Measurements from ENCODE around the gene ANO6.

ANO6 gene

DNA sequence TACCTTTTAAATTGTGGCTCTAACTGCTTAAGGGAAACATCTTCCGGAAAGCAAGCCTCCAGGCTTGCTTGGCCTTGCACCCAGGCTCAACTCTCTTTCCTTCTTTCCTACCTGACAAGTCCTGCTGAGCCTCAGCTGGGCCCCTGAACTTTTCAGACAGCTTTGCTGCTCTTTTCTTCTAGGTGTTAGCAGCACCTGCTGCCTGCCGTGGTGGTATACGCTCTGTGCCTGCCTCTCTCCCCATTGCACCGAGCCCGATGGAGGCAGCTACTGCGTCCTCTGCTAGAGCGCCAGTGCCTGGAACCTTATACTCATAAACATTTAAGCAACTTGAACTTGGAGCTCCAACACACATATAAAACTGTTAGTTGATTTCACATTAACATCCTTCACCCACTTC, 195.7 kb downstream of the ANO6 start:
- no peak for DNase-seq

DNA sequence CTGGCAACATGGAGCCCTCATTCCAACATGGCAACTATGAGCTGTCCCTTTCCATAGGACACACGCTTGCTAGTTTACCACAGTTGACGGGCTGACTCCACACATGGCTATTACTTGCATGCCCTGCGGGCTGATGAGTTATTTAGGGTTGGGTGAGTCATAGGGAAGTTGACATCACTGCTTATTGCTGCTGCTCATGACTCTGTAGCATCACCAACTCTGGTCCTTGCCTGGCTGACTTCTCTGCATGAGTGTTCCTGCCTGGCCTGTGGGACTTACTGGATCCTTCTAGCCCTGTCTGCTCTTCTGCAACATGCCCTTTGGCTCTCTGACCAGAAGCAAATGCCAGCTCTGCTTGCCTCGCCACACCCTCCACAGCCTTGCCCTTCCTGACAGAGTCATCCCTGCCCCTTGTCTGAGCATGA, 199.5 kb downstream of the ANO6 start:
- no peak for DNase-seq

DNA sequence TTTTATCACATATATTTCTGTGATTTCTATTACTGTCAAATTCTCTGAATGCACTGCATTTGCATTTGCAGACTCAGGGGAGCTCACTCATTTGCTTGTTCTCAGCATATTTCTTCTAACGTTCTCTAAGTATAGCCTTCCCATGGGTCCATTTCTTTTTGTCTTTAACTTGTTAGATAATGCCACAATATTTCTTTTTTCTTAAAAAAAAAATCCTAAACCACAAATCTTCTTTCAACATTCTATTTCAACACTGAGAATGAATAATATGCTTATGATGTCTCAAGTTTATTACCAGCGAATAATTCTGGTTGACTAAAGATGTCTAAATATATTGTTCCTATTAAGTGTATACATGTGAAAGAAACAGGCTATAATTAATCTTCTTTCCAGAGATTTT, 200.2 kb downstream of the ANO6 start:
- no peak for DNase-seq

DNA sequence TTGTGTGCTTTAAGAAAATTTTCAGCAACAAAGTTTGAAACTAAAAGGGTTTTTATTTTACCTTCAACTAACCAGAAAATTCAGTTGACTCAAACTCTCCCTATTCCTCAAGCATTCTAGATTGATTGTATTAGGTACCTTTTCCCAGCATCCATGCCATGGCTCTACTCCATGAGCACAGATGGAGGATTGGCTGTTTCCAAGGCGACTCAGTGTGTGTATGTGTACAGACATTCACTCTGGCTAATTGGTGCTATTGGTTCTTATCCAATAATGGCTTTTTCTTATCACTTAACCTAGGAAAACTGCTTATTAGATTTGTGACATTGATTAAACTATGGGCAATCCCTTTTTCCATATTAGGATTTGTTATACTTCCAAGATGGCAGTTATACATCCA, 202.6 kb downstream of the ANO6 start:
- DNase-seq: no peak

DNA sequence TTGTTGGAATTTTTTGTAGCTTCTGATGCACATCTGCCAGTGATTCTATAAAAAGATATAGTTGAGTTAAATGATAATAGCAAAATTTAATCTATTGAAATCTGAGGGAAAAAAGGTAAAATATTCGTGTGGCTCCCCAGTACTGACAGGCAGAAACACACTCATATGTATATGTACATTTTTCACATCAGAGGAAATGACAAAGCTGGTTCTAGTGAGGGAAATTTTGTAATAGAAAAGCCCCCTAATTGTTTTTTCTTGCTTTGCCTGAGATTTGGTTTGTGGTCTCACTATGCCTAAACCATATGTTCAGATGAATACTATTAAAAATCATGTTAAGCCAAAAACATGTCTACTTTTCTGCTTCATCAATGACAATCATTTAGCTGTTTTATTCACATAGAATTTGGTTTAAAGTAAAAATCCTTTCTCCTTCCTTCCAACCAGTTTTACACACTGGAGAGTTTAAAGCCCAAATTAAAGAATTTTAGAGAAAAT, 203.5 kb downstream of the ANO6 start:
- DNase-seq: no peak

DNA sequence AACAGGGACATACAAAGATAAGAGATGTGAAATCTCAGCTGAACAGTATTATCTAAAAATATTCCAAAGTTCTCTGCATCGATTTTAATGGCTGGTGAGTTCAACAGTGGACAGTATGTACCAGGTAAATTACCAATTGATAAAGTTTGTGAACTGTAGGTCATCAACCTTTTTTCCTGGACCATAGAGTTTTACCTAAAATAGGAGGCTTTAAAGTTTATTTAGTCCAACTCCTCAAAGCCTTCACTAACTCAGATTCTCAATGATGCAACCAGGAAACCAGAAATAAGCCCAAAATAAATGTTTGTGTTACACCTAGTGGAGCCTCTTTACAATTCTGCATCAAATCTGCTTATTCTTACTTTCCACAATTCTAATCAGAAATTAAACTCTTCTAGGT, 205.8 kb downstream of the ANO6 start:
- DNase-seq: no peak

DNA sequence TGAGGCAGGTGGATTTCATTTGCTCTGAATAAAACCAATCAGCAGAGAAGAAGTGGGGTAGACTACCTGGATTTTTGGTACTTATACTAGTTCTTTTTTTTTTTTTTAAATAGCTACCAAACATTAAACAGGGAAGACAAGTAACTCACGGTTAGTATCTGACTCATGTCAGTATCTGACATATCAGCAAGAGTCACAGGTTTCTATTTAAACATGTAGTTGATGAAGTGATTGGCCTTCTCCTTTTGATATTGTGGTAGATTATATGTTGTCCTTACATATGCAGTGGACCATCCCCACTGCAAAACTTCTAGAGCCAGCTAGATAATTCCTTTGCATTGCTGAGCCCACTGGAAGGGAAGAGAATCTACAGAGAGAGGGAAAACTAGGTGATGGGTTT, 208.0 kb downstream of the ANO6 start:
- no peak for DNase-seq

DNA sequence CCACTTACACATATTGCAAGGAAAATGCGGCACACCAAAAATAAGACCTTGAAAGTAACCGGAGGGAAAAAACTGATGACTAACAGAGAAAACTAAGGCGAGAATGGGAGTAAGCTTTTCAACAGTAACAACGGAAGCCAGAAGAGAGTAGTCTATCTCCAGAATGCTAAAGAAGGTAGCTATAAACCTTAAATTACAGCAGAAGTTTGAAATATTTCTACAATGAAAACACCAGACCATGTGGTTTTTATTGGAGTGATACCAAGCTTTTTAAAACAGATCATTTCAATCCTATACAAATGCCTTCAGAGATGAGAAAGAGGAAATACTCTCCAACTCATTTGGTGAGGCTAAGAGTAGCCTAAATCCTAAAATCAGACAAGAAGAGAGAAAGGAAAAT, 209.5 kb downstream of the ANO6 start:
- DNase-seq: no peak

DNA sequence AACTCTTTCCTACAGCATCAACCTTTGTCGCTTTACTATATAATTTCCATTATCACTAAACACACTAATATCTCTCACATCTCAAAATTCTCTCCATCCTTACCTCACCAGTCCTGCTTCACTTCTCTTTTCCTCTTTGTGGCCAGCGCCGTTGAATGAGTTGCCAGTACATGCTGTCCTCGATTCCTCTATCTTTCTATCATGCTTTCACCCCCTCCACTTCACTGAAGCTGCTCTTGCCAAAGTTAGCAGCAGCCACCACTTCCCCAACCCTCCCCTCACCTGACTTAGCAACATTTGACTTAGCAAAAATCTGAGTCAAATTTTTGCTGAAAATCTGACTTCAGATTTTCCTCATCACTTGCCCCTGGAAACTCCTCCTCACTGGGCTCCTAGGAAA, 210.4 kb downstream of the ANO6 start:
- no peak for DNase-seq

DNA sequence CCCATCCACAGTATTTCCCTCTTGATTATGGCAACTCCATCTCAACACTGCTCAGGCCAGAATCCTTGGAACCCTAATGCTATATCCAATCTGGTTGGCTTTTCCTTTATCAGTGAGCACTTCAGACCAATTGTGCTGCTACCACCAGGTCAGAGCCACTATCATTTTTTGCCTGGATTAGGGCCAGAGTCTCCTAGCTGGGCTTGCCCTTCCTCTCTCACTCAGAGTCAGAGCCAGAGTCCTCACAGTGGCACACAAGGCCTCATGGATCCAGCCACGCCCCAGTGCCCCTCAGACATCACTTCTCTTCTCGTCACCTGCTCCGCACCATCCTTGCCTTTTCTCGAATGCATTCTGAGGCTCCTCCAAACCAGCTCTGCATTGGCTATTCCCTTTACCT, 211.1 kb downstream of the ANO6 start:
- no peak for DNase-seq

DNA sequence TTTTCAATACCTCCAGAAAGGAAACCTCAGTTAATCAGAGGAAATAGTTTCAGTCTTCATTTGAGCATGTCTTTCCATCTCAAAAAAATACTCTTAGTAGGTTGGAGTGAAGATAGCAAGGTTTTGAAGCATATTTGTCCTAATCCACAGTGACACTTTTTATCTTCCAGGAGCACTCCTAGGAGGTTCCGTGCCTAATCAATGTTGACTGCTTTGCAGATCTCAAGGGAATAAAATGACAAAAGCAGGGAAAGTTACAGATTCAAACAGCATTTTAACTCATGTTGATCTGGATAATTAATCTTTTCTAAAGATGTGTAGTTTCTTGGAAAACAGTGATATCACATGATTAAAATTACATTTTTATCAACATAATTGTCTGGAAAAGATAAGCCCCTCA, 213.9 kb downstream of the ANO6 start:
- no peak for DNase-seq

DNA sequence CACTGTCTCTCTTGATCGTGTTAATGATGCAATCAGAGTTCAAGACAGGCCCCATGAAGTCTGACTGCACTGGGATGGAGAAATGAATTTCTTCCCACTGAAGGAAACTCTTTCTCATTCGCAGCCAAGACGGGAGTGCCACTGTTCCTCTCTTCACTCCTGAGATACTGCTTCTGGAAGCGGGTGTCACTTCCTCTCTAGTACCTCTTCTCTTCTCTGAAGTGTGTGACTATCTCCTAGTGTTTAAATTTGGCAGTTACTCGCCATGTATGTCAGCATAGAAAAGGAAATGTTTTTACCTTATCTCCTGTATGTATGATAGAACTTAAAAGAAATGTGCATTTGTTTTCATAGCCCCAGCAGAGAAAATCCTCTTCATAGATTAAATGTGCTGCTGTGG, 215.2 kb downstream of the ANO6 start:
- DNase-seq: no peak

DNA sequence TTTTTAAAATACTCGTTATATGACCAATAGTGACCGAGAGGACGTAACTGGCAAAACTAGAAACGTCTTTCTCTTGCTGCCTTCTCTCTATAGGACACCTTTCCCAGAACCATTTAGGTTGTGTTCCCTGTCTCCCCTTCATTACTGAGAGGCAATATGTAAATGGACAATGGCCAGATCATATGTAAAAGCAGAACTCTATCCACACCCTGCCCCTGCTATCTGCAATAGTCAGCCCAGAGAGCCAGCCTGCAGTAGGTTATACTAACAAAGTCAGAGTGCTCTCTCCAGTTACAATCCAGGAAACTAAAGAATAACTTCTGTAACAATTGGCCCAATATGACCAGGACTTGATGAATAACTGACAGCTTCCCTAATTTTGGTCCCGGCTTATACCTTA, 216.8 kb downstream of the ANO6 start:
- DNase-seq: no peak

DNA sequence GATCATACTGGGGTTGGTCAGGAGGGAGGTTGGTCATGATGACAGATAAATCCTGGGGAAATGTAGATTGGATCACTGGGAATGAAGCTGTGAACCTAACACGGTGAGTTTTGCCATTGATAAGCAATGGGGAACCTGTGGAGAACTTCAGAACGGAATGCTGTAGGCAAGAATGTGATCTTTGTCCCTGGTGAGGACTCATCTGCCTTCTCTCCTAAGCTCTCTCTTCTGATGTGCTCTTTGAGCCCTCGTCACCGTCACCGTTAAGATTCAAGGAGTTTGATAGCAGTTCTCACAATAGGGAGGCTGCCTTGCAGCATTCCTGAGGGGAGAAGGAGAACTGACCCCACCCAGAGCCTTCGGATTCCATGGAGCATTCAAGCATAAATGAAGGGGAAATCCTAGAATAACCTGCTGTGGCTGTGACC, 217.6 kb downstream of the ANO6 start:
- DNase-seq: no peak

DNA sequence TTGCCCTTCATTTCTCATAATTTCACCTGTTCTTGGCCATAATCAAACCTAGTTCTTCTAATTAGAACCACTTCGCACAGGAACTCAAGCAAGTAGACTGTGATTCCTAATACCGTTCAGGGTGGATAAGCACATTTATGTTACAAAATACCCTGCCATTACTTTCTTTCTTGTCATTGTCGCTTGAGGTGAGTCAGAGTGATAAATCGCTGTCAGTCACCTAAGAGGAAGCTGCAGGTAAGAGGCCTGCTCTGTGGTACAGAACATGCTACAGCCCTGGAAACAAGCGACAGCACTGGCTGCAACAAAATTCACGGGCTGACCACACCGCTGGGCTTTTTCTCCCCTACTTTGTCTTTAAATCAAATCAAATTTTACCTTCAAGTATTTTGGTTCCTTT, 218.2 kb downstream of the ANO6 start:
- no peak for DNase-seq

DNA sequence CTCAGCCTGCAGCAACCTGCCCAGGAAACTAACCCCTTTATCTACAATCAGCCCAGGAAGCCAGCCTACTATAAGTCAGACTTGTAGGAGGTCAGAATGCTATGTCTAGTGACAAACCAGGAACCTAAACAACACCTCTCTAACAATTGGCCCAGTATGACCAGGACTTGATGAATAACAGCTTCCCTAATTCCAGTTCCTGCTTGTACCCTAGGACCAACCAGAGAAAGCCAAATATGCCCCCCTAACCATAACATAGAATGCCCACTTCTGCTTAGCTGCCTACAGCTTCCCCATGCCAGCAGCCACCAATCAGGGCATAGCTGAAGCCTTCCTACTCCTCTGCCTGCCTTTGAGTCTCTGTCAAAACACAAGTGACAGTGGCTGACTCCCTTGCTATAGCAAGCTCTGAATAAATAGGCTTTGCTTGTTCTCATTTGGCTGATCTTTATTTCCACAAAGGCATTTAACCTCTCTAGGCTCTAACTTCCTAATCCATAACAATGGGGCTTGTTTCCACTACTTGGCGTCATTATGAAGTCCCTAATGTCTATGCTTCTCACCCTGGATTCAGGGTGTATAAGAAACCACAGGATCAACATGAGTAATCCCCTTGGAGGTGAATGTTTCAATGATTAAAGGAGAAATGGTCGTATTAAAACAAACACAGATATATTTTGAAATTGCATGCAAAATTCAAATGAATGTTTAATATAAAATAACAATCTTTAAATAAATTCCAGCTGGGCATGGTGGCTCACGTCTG, 220.2 kb downstream of the ANO6 start:
- DNase-seq: no peak

DNA sequence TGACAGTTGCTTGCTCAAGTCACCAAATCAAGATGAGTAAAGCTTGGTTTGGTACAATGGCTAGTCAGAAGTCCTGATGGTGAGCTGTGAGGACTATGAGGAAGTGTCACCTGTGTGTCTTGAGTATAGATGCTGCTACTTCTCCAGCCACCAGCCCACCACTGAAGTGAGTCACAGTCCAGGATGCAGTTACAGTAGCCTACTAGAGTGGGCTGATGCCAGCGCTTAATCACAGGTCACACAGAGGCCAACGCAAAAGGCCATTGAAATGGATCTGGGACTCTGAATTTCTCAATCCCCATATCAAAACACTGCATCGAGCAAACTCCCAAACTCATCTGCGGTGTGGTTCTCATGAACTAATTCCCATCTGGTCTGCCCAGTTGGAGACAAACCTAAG, 223.1 kb downstream of the ANO6 start:
- DNase-seq: no peak

DNA sequence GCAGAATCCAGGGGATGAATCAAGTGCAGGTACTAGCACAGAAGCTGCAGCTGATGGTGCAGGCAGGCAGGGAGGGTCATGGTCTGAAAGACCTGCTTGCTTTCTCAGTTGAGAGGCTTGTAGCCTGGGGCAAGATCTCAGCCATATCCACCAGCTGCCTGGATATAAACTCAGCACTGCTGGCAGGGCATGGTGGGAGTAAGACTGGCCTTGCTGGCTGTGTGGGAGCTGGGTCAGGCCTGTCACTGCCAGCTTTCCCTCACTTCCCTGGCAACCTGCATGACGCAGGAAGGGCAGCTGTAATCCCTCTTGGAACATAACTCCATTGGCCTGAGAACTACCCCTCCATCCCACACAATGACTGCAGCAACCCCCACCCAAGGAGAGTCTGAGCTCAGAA, 230.1 kb downstream of the ANO6 start:
- no peak for DNase-seq

DNA sequence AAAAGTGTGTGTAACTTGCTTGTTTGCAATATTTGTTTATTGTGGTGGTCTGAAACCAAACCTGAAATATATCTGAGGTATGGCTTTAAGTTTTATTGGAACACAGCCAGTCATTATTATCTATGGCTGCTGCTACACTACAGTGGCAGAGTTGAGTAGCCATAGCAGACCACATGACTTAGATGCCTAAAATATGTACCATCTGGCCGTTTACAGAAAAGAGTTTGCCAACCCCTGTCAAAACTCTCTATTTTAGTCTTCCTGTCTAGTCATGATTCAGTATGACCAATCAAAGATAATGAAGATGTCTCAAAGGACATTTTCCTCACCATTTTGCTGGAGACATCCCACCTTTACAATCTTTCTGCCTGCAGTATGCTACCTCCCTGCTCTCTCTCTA, 242.3 kb downstream of the ANO6 start:
- DNase-seq: no peak

DNA sequence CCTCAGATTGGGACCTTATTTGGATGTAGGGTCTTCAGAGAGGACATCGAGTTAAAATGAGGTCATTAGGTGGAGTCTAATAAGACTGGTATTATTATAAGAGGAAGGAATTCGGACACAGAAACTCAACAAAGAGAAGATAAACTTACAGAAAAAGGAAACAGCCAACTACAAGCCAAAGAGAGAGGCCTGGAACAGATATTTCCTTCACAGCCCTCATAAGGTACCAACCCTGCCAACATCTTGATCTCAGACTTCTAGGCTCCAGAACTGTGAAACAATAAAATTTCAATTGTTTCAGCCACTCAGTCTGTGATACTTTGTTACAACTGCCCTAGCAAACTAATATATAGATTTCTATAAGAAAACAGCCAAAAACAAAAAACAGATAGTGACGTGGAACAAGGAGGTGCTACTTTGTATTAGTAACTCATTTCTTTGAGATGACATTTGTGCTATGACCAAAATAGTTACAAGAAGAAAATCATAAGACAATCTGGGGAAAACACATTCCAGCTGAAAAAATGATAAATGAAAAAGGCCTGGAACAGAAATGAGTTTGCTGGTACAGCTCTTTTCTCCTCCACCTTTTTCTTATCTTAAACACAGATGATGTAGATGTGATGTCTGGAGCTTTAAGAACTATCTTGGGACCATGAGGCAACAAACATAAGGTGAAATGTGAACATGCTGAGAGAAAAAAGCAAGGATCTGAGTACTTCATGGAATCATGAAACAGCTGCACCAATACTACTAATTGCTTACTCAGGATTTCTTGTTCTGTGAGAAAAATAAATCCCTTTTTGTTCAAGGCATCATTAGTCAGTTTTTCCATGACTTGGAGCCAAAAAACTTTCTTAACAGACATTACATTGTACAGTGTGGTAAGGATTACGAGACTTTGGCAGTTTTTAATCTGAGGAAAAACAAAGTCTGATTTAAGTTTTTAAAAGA, 243.2 kb downstream of the ANO6 start:
- DNase-seq: no peak

DNA sequence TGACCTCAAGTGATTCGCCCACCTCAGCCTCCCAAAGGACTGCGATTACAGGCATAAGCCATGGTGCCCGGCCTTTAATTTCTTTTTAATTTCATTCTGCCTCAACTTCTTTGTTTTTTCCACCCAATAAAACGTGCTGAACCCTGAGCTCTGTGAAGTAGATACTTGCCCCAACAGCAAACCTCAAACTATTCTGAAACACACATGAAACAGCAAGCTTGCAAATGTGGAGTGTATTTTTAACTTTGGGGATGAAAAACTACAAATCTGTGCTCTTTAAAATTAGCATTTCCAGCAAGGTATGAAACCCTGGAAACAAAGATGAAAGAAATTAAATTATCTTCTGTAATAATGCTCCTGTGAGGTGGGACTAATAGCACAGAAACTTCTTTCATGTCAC, 246.6 kb downstream of the ANO6 start:
- DNase-seq: no peak

DNA sequence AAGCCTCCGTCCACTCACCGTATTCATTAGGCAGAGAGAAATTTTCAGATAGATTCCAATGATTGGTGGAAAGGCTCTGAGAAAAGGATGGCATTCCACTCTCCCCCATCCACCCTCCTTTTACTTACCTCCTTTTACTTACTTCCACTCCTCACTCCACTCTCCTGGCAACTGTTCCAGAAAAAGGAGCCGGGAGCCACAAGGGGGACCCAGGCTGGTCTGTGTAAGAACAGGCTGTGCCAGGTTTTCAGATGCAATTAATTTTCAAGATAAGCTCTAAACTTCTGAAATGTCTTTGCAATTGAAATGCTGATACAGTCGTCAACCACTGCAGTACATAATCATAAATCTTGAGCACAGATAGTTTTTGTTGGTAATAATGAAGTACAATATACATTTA, 248.8 kb downstream of the ANO6 start:
- DNase-seq: no peak

DNA sequence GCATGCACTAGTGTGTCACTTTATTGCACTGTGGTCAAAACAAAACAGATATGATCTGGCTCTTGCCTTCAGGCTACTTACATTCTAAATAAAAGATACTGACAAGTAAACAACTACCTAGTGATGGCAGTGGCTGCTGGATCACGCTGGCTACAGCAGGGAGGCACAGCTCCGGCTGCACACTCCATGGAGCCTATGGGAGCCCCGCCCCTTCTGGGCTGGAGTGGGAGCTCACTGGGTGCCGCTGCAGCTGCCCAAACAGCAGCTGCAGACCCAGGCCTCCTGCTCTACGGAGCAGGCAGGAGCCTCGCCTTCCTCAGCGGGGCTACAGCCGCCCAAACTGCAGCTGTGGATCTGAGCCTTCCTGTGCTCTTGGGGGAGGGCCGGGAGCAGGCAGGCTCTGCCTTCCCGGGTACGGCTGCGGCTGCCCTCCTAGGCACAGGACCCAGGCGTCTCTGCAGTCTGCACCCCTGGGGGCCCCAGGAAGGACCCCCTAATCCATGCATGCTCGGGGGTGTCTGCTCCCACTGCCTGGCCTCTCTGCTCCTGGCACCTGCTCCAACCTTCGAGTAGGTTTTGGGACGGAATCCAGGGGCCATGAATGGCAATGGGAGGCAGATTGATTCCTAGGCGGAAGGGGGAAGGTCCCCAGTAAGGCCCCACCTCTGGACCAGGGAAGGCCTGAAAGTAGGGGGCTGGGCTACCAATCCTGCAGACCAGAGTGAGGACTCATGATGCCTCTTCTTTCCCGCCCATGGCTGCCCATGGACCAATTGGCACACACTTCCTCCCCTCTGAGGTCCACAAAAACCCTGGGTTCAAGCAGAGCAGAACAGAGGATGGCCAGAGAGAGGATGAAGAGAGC, 253.1 kb downstream of the ANO6 start:
- no peak for DNase-seq
